ENCODE results near the gene ABHD13. TPM values are rescaled to one million over a fixed set of nuclear protein-coding genes. Genes with fewer than 3 reads are reported as not detected.

Gene ABHD13
- total RNA-seq, 1 experiment from 2014 or later: 9.9 TPM

- Mint-ChIP-seq H3K27me3 (ENCODE audit: insufficient read depth, unreplicated experiment) (peaks cover 4% of the 10 kb centered on the region), H3K36me3 (ENCODE audit: insufficient read depth, unreplicated experiment) (no peaks in the 10 kb centered on the region), H3K27ac (ENCODE audit: unreplicated experiment) (no peak overlapping the region), H3K4me3 (ENCODE audit: unreplicated experiment) (no peak overlapping the region), H3K4me1 (ENCODE audit: low read depth, unreplicated experiment) (no peaks in the 10 kb centered on the region), H3K9me3 (ENCODE audit: unreplicated experiment) (no peaks in the 10 kb centered on the region)
- no peak for TF ChIP-seq CTCF (IDR thresholded peaks at IDR 0.05; ENCODE audit: insufficient read depth in 1 of 2, low read depth in 1 of 2, low read length in 1 of 2, severe bottlenecking in 1 of 2, unreplicated experiment in 1 of 2)
- no peaks in the 10 kb centered on the region for H3K4me1 ChIP-seq
- ChIA-PET CTCF (no interaction called here), POLR2A (no interaction called here)
- BruUV-seq (replicated peaks): no TSS peak
- no peak for DNase-seq
- intact Hi-C loops (cut with micrococcal nuclease; ENCODE audit: unreplicated experiment): no loop called here
- H3K4me3 ChIP-seq (ENCODE audit: low read depth, low read length): no peak overlapping the region
- H3K27me3 ChIP-seq (replicated peaks; ENCODE audit: control insufficient read depth, insufficient read depth, low read length): no peaks in the 10 kb centered on the region
- no peaks in the 10 kb centered on the region for H3K36me3 ChIP-seq (ENCODE audit: control insufficient read depth, insufficient read depth, low read length)
- H3K9me3 ChIP-seq: no peaks in the 10 kb centered on the region
These were observed 54.1 kb downstream of the ABHD13 start for GRCh38 chr13:108272333-108272732.

- BruUV-seq (replicated peaks): no TSS peak
- H3K4me1 Mint-ChIP-seq (ENCODE audit: low read depth, unreplicated experiment): no peaks in the 10 kb centered on the region
- Histone ChIP-seq H3K4me1 (no peaks in the 10 kb centered on the region), H3K9me3 (no peaks in the 10 kb centered on the region), H3K4me3 (ENCODE audit: low read depth, low read length) (no peak overlapping the region), H3K27me3 (replicated peaks; ENCODE audit: control insufficient read depth, insufficient read depth, low read length) (no peaks in the 10 kb centered on the region), H3K36me3 (ENCODE audit: control insufficient read depth, insufficient read depth, low read length) (no peaks in the 10 kb centered on the region)
- POLR2A ChIA-PET: no interaction called here
- no peaks in the 10 kb centered on the region for H3K9me3 Mint-ChIP-seq (ENCODE audit: unreplicated experiment)
- no peak for DNase-seq
- intact Hi-C loops (cut with micrococcal nuclease; ENCODE audit: unreplicated experiment): no loop called here
- CTCF ChIA-PET: no interaction called here
- no peak overlapping the region for H3K4me3 Mint-ChIP-seq (ENCODE audit: unreplicated experiment)
- H3K36me3 Mint-ChIP-seq (ENCODE audit: insufficient read depth, unreplicated experiment): no peaks in the 10 kb centered on the region
- TF ChIP-seq CTCF (IDR thresholded peaks at IDR 0.05; ENCODE audit: insufficient read depth in 1 of 2, low read depth in 1 of 2, low read length in 1 of 2, severe bottlenecking in 1 of 2, unreplicated experiment in 1 of 2): no peak
- peaks cover 4% of the 10 kb centered on the region for H3K27me3 Mint-ChIP-seq (ENCODE audit: insufficient read depth, unreplicated experiment)
- H3K27ac Mint-ChIP-seq (ENCODE audit: unreplicated experiment): no peak overlapping the region
These were observed 55.4 kb downstream of the ABHD13 start for GRCh38 chr13:108273429-108274118.

GRCh38 chr13:108274718-108275117 is 56.5 kb downstream of the ABHD13 start:
- H3K4me3 Mint-ChIP-seq (ENCODE audit: unreplicated experiment): no peak overlapping the region
- no TSS peak for BruUV-seq (replicated peaks)
- ChIA-PET CTCF (no interaction called here), POLR2A (no interaction called here)
- intact Hi-C loops (cut with micrococcal nuclease; ENCODE audit: unreplicated experiment): no loop called here
- no peaks in the 10 kb centered on the region for H3K9me3 Mint-ChIP-seq (ENCODE audit: unreplicated experiment)
- Histone ChIP-seq H3K4me3 (ENCODE audit: low read depth, low read length) (no peak overlapping the region), H3K4me1 (no peaks in the 10 kb centered on the region), H3K9me3 (no peaks in the 10 kb centered on the region), H3K27me3 (replicated peaks; ENCODE audit: control insufficient read depth, insufficient read depth, low read length) (no peaks in the 10 kb centered on the region), H3K36me3 (ENCODE audit: control insufficient read depth, insufficient read depth, low read length) (no peaks in the 10 kb centered on the region)
- TF ChIP-seq CTCF (IDR thresholded peaks at IDR 0.05; ENCODE audit: insufficient read depth in 1 of 2, low read depth in 1 of 2, low read length in 1 of 2, severe bottlenecking in 1 of 2, unreplicated experiment in 1 of 2): no peak
- no peaks in the 10 kb centered on the region for H3K4me1 Mint-ChIP-seq (ENCODE audit: low read depth, unreplicated experiment)
- no peak overlapping the region for H3K27ac Mint-ChIP-seq (ENCODE audit: unreplicated experiment)
- no peak for DNase-seq
- peaks cover 9% of the 10 kb centered on the region for H3K27me3 Mint-ChIP-seq (ENCODE audit: insufficient read depth, unreplicated experiment)
- no peaks in the 10 kb centered on the region for H3K36me3 Mint-ChIP-seq (ENCODE audit: insufficient read depth, unreplicated experiment)
